Stimulated activated CD8-positive, alpha-beta memory T cell treated with anti-CD3 and anti-CD28 coated beads, Interleukin-2, amount 100 ng/mL, for 48 hours (primary cell): ENCODE measurements around the gene STK31.
"Not testable (repeated sequence)": the region's sequence is repeated elsewhere in the genome, so short reads cannot be mapped to it uniquely, and the experiment has no call there.

Experiments used
- DNase-seq, 2 donors: peaks; one replicate each; pipeline ENCODE4 v3.0.0-alpha.2; 2020; ENCODE audit warnings: low read depth in 2 of 2

Gene STK31

GRCh38 chr7:23802720-23803397, 92.8 kb downstream of the STK31 start:
- DNase-seq, result no peak

- DNase-seq, result no peak
These were observed 94.7 kb downstream of the STK31 start for GRCh38 chr7:23804707-23805106.

GRCh38 chr7:23808421-23808820, 98.4 kb downstream of the STK31 start:
- DNase-seq, result no peak

GRCh38 chr7:23810099-23810498, 100.1 kb downstream of the STK31 start:
- DNase-seq, result no peak

- DNase-seq, result no peak
These were observed 101.5 kb downstream of the STK31 start for GRCh38 chr7:23811540-23811939.

GRCh38 chr7:23828125-23828524, 118.1 kb downstream of the STK31 start:
- DNase-seq, result not testable (repeated sequence)

- DNase-seq, result not testable (repeated sequence)
These were observed 122.7 kb downstream of the STK31 start for GRCh38 chr7:23832733-23833132.

- DNase-seq, result no peak
These were observed 123.4 kb downstream of the STK31 start for GRCh38 chr7:23833405-23833804.

- not testable (repeated sequence) for DNase-seq
These were observed 134.8 kb downstream of the STK31 start for GRCh38 chr7:23844837-23845236.

GRCh38 chr7:23852135-23852534, 142.1 kb downstream of the STK31 start:
- DNase-seq, result no peak

- no peak for DNase-seq
These were observed 143.0 kb downstream of the STK31 start for GRCh38 chr7:23852988-23853387.

GRCh38 chr7:23863209-23863787, 153.3 kb downstream of the STK31 start:
- DNase-seq, result no peak

GRCh38 chr7:23864973-23865372, 155.0 kb downstream of the STK31 start:
- DNase-seq, result no peak

- no peak for DNase-seq
These were observed 163.3 kb downstream of the STK31 start for GRCh38 chr7:23873306-23873705.

GRCh38 chr7:23876526-23876925, 166.5 kb downstream of the STK31 start:
- not testable (repeated sequence) for DNase-seq
